GM19395 (cell line): Measurements from ENCODE around the gene NSMCE1.

ENCODE experiments used
- ATAC-seq: cut with Tn5 transposase; IDR thresholded peaks from one replicate; pipeline ENCODE4 v1.9.1; 2021; ENCODE audit warnings: mild to moderate bottlenecking, moderate library complexity; ENCODE audit not compliant: unreplicated experiment

The NSMCE1 gene, protein sequence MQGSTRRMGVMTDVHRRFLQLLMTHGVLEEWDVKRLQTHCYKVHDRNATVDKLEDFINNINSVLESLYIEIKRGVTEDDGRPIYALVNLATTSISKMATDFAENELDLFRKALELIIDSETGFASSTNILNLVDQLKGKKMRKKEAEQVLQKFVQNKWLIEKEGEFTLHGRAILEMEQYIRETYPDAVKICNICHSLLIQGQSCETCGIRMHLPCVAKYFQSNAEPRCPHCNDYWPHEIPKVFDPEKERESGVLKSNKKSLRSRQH

DNA sequence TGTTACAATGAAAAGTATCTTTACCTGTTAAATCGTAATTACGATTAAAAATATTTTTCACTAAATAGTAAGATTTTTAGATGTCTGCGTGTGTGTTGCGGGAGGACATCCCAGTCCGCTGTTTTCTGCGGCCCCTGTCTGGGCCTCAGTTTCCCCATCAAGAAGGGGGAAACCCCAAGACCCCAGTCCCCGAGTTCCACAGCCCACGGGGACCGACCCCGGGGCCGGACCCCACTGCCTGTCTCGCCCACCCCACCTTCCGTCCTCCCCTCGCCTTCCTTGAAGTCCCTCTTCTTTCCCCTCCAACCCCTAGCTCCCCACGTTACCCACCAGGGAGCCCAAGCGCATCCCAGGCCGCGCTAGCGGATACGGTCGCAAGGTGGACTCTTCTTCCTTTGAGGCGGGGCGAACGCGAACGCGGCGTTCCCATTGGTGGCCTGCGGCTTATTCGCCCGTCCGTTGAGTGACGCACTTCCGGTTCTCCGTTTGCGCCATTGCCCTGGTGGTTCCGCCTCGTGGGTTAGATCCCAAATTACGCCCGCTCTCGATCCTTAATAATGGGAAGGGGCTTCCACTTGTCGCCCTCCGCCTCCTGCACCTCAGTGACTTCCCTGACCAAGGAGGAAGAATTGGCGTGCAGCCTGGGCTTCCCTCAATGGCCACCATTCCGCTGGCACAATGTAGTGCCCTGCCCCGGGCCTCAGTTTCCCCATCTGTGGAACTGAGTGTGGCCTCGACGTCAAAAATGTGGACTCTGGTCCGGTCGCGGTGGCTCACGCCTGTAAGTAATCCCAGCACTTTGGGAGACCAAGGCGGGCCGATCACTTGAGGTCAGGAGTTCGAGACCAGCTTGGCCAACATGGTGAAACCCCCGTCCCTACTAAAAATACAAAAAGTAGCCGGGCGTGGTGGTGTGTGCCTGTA, at the start of gene NSMCE1:
Gene NSMCE1 (minus strand): TSS at position 397 of the 924 bp plus-strand sequence. CDS start 11,202 bp downstream, outside the sequence.
- ATAC-seq, result peak; percentile 93

DNA sequence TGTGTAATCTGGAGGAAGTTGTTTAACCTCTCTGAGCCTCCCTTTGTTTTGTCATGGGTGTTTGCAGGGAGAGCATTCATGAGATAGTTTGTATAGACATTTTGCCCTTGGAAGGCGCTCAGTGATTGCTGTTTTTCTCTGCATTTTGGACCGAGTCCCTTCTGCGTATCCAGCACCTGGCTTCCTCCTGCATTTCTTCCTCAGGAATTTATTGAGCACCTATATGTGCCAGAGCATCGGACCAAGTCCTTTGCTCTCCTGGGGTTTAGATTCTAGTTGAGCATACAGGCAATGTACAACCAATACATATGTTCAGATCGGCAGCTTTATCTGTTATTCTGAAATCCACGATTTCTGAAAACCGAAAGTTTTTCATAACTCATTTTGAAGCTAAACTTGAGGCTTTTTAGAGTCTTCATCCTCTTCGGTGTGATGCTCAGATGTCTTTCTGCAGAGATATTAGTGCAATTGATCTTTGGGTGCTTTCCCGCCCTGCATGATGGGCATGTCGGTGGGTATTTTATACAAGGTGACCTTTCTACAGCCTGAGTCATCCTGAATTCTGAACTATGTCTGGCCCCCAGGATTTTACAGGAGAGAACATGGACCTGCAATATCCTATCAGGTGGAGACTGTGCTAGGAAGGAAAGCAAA, 49.3 kb upstream of the NSMCE1 start:
- ATAC-seq, result no peak

DNA sequence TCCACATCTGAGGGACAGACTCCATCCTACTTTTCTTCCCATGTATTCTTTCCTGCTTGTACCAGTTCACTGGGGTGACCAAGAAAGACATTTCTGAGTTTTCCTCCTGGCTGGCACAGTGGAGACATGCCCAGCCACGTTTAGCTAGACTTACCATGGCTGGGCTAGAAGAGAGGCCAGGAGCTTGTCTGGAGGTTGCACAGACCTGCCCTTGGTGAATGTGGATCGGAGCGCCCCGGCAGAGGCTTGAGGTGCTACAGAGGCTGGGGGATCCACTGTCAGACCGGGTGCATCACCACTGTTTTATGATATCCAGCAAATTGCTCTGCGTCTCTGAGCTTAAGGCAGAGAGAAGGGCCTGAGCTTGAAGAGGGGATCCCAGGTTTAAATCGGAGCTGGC, 48.7 kb upstream of the NSMCE1 start:
- ATAC-seq, result no peak

DNA sequence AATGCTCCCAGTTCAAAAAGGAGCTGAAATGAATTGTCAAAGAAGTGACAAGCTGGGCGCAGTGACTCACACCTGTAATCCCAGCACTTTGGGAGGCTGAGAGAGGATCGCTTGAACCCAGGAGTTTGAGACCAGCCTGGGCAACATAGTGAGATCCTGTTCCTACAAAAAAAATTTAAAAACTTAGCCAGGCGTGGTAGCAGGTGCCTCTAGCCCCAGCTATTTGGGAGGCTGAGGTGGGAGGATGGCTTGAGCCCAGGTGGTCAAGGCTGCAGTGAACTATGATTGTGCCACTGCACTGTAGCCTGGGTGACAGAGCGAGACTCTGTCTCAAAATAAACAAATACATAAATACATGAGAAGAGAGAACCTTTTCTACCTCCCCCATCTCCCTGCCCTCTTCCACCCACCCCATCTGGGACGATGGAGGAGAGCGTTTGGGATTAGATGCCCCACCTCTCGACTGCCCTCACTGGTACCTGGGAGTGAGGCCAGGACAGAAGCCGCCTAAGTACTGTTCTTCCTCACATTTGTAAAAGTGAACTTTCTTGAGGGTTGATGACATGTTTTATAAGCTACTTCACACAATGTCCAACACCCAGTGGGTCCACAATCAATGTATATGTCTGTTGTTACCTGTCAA, 47.6 kb upstream of the NSMCE1 start:
- ATAC-seq, result no peak

DNA sequence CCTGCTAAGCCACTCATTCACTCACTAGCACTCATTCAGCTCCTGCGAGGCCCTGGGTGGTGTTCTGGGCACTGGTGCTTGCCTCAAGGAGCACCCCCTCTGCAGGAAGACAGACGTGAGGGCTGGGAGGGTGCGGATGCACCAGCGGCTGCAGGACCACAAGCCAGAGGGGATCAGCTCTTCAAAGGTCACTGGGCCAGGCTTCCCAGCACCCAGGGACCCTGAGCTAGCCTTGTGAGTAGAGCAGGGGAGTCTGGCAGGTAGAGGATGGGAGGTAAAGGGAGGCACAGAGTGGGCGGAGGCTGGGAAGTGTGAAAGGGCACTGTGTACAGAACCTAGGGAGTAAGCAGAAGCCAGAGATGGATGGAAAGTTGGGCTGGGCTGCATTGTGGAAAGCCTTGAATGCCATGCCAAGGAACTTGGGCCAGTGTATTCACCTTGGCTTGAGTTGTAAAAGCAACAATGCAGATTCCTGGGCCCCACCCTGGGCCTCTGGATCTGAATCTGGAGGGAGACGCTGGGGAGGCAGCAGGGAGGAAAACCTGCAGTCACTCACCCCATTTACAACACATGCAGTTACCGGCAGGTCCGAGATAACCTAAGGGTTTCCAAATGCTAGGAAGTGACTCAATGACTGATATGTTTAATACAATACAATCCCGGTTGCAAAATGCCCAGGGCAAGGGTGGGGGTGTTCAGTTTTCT, 46.9 kb upstream of the NSMCE1 start:
- ATAC-seq, result no peak

DNA sequence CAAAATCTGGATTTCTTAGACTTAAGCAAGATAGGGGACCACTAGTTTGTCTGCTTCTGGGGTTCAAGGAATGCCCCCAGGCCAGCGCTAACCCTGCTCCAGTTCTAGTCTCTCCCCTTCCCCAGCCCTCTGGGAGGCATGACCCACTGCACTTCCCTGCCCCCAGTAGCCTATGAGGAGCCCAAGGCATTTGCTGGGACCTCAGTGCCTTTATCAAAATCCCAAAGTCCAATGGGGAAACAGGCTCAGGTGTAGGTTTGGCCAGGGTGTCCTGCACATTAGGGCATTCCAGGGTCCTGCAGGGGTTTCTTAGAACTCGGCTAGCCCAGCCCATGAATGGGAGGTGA, 46.4 kb upstream of the NSMCE1 start:
- ATAC-seq, result no peak

DNA sequence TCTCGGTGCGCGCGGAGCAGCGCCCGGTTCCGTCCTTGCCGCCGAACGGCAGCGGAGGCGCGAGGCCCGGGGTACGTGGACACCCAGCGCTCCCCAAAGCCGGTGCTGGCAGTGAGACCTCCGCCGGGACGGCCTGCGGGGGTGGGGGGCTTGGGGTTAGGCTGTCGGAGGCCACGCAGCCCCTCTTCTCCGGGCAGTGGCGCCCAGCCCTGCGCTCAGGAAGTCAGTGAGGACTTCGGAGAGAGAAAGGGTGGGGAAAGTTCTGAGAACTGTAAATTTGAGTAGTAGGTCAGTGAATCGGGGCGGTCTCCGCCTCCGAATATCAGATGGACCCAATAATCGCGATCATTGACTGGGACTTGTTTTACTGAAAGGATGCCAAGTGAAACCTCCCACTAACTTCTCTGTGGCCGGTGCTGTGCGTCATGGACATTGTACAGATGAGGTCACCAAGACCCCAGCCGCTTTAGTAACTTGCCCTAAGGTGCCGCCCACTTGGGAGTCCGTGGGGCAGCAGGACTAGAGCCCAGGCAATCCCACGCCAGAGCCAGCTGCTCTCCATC, 45.7 kb upstream of the NSMCE1 start:
- ATAC-seq, result peak; percentile 26

DNA sequence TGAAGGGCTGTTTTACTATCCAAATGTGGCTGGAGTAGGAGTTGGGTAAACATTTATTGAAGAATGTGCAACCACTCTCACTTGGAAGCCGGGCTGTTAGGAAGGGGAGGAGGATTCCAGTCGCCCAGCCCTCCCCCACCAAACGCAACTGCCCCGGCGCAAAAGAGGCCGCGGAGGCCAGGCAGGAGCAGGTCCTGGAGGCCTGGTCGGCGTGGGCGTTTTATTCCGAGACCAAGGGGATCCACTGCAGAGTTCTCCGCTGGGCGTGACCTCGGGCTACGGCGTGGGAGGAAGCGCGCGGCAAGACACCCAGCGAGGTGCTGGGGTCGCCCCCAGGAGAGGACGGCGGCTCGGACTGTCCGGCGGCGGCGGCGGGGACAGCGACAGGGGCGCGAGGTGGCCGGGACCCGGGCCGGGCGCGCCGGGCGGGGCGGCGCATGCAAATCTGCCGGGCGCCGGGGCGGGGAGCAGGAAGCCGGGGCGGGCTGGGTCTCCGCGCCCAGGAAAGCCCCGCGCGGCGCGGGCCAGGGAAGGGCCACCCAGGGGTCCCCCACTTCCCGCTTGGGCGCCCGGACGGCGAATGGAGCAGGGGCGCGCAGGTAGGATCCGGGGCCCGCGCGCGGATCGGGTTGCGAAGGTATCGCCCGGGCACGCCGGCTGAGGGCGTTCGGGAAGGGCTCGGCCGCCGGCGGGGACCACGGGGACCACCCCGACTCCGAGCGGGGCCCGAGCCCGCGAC, 45.0 kb upstream of the NSMCE1 start, which contains the start of gene IL4R:
Gene IL4R (plus strand): TSS at position 553 of the 739 bp plus-strand sequence. CDS start 26,230 bp downstream, outside the sequence.
- ATAC-seq, result peak; percentile 53

DNA sequence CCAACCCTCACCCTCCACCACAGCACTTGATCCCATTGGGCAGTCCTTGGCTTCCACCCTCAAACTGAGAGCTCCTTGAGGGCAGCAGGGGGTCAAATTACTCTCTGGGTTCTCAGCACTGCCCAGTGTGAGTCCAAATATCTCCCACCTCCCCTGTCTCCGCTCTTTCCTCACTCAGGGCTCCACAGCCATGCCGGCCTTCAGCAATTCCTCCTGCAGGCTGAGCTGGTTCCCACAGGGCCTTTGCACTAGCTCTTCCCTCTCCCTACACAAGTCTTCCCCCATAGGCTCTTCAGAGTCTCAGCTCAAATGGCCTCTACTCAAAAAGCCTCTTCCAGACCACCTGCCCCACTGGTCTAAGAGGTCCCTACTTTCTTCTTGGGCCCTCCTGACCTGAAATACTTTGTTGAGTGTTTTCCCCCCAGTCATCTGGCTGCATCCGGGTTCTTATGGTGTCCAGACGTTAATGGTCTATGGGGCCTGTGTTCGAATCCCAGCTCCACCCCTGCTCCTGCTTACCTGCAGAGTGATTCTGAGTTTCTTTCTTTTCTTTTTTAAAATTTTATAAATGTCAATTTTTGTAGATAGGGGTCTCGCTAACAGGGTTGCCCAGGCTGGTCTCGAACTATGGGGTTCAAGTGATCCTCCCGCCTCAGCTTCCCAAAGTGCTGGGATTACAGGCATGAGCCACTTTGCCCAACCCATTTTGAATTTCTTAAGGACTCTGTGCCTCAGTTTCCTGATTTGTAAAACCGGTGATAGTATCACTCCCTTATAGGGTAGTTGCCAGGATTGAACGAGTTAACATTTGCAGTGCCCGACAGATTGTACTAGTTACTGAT, 44.2 kb upstream of the NSMCE1 start:
- ATAC-seq, result no peak

DNA sequence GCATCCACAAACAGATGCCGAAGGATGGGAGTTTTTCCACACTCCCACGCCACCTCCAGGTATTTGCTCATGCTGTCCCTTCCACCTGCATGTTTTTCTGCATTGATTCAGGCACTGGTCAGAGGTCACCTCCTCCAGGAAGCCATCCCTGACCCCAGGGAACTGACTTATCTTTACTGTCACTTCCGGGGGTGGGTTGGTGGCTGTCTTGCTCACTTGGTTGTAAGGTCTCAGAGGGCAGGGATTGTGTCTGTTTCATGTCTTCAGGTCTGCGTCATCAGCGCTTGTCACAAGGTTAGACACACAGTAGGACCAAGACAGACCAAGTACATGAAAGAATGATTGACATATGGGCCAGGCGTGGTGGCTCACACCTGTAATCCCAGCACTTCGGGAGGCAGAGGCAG, 43.3 kb upstream of the NSMCE1 start:
- ATAC-seq, result no peak

DNA sequence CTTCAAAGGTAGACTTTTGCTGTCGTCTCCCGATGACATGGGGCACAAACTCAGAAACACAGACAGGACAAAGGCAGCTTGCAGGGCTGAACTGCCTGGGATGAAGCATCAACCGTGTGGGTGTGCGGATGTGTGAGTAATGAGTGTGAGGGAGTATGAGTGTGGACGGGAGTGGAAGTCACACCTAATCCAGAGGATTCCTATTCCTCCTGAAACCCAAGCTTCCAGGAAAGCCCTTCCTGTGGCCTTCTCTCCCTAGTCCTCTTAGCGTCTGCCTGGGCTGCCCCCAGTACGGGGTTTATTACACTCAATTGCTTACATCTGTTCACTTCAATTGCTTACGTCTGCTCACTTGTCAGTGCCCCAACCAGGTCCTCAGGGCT, 42.9 kb upstream of the NSMCE1 start:
- no peak for ATAC-seq

DNA sequence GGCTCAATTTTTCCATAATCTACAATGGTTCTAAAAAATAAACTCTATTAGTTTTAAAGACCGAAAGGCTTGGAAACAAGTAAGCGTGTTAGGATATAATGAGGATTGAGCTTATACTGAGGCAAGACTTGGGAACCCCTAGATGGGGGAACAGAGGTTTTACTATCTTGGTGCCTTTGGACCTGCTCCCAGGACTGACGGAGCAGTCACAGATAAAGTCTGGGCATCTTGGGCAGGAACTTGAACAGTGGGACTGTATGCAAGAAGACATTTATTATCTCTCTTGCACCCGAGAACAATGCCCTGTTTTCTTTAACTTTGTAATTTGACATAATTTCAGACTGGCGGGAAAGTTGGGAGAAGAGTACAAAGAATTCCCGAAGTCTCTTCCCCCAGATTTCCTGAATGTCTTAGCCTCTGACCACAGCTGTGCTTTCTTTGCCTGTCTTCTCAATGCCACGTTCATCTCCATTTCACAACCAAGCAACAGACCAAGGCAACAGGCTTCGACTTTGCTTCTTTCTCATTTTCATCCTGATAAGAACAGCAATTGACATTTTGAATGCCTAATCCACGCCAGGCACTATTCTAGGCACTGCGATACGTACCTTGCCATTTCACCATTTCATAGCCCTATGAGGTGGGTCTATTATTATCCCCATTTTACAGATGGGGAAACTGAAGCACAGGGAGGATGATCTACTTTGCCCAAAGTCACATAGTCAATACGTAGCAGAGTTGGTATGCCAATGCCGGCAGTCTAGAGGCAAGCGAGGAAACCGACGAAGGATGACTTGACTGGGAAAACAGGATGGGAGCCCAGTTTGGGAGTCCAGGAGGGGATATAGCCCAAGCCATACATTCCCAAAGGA, 42.2 kb upstream of the NSMCE1 start:
- no peak for ATAC-seq

DNA sequence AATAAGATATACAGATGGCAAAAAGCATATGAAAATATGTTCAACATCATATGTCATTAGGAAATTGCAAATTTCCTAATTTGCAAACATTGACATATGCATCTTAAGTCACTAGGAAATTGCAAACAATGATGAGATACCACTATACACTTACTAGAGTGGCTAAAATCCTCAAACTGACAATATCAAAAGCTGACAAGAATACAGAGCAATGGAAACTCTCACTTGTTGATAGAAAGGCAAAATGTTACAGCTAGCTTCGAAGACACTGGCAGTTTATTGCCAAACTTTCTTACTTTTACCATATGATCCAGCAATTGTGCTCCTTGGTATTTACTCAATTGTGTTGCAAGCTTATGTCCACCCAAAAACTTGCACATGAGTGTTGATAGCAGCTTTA, 40.2 kb upstream of the NSMCE1 start:
- no peak for ATAC-seq

DNA sequence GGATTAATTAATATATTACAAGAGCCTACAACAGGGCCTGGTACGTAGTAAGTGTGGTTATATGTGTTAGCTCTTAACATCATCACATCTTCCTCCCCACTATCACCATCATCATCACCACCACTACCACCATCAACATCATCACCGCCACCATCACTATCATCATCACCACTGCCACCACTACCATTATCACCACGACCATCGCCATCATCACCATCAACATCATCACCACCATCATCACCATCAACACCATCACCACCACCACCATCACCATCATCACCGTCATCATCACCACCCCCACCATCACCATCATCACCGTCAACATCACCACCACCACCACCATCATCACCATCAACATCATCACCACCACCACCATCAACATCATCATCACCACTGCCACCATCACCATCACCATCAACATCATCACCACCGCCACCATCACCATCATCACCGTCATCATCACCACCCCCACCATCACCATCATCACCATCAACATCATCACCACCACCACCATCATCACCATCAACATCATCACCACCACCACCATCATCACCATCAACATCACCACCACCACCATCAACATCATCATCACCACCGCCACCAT, 37.4 kb upstream of the NSMCE1 start:
- ATAC-seq, result no peak

DNA sequence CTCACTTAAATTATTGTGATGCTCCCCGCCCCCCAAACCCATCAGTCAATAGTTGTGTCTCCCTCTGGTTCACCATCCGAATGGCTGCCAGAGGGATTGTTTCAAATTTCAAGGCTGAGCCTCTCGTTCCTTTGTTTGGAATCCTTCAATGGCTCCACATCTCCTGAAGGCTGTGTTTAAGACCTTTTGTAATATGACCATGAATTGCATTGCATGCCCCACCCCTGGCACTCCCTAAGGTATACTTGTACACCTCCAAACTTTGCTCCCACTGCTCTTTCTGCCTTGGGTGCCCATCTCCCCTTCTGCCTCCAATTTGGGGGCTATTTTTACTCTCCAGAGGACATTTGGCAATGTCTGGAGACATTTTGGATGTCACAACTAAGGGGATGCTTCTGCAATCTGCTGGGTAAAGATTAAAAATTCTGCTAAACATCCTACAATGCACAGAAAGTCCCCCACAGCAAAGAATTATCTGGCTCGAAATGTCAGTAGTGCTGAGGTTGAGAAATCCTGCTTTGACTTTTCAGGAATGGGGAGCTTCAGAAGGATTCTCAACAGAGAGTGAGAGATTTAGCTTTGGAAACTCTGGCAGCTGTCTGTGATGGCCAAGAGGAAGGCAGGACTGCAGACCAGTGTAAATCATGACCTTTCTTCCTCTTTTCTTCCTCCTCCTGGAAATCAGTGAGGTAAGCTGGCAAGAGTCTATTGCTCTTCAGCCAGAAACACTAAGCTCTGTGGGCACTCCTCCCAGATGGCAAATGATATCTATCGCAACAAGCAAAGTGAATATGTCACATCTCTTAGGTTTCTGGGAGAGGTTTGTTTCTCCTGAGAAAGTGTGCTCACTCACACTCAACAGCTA, 36.5 kb upstream of the NSMCE1 start:
- ATAC-seq, result no peak

DNA sequence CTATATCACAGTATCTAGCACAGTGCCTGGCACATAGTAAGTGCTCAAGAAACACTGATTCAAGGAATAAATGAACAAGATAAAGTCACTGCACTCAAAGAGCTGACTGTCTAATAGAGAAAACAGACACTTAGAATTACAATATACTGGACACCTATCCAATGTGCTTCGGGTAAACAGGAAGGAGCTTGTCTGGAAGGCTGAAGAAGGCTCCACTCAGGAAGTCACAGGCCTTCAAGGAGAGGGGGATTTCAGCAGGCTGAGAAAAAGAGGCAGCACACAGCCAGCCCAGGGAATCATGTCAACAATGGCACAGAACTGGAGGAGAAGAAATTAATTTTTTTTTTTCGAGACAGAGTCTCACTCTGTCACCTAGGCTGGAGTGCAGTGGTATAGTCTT, 35.5 kb upstream of the NSMCE1 start:
- no peak for ATAC-seq
